ENCODE results near the gene C11orf16. TPM values are rescaled to one million over a fixed set of nuclear protein-coding genes. Genes with fewer than 3 reads are reported as not detected.
A peak's percentile ranks its signal among the peaks of the same experiment; 100 is the strongest.

C11orf16 gene
- total and polyA plus RNA-seq, 2 of the 8 experiments (the other 6 are each of a cell fraction or from before 2014, with no cell fraction given), result 0.08 TPM; not detected in 1

DNA sequence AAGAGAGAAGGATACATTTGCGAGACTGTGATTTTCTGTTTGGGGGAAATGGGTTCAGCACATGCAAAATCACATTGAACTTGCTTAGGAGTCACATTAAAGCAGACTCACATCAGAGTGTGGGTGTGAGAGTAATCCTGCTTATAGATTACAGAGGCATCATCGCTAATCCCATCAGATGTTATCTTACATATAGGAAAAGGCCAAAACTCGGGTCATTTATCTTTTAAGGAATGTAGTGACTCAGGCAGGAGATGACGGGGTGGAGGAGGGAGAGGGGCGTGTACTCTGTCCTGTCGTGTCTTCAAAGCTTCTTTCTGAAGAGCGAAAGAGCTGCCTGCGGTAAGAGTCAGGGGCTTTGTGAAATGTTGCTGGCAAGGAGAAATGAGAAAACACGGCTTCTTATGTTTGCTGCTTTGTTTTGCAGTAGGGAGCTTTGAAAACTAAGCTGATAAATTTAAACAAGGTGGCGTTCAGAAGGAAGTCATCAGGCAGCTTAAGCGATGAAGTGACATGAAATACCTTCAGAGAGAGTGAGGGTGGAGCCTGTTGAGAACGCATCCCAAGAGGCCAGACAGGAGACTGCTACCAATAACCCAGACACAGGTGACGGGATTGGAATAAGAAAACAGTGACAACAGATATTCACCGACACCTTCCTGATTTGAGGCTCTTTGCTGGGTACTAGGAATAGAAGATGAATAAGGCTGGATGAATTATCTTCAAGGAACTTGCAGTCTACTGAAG lies 2.2 kb upstream of the C11orf16 start:
- Histone ChIP-seq H4K91ac (replicated peaks; ENCODE audit: insufficient read length, low read length) (no peak overlapping the region), H2BK120ac (replicated peaks; ENCODE audit: low read depth, low read length) (peak overlapping the region; percentile 64), H3K4ac (replicated peaks; ENCODE audit: insufficient read length, low read depth, low read length) (no peak overlapping the region), H3K14ac (ENCODE audit: insufficient read length) (no peak overlapping the region), H2BK15ac (ENCODE audit: low read length) (peak overlapping the region; percentile 81; the same call in 1 of the 2 replicates), H4K5ac (ENCODE audit: insufficient read length, low read depth, low read length) (no peak overlapping the region), H3K27me3 (replicated peaks in 1 of 4; ENCODE audit: control insufficient read depth in 3 of 4, extremely low read depth in 1 of 4, insufficient read depth in 3 of 4, low read length in 3 of 4) (no peaks in the 10 kb centered on the region), H3K9ac (replicated peaks in 1 of 4; ENCODE audit: extremely low read depth in 1 of 4, low read depth in 3 of 4, low read length in 3 of 4) (no peak overlapping the region; a peak in 1 of 7 replicates), H3K27ac (ENCODE audit: low read depth, low read length) (no peak overlapping the region), H4K20me1 (replicated peaks in 1 of 2; ENCODE audit: control insufficient read depth in 1 of 2, insufficient read depth in 2 of 2, low read length in 2 of 2) (no peaks in the 10 kb centered on the region), H3K79me2 (ENCODE audit: control insufficient read depth in 1 of 2, insufficient read depth in 2 of 2, low read length in 2 of 2) (no peaks in the 10 kb centered on the region), H3K36me3 (ENCODE audit: control insufficient read depth in 2 of 4, insufficient read depth in 4 of 4, low read length in 3 of 4) (no peaks in the 10 kb centered on the region), H3K4me1 (replicated peaks in 1 of 4; ENCODE audit: control insufficient read depth in 3 of 4, insufficient read depth in 4 of 4, low read length in 3 of 4) (peaks cover 0 to 8% (median 1%) of the 10 kb centered on the region in 4 experiments; a peak in 2 of 7 replicates), H3K56ac (replicated peaks; ENCODE audit: insufficient read length, low read depth, low read length) (no peak overlapping the region), H2BK5ac (ENCODE audit: low read depth, low read length) (no peak overlapping the region), H3K79me1 (ENCODE audit: low read depth, low read length) (no peaks in the 10 kb centered on the region), H3K18ac (ENCODE audit: extremely low read depth, low read length) (no peak overlapping the region), H3K9me3 (ENCODE audit: insufficient read depth in 2 of 2, low read depth in 1 of 2, low read length in 1 of 2) (no peaks in the 10 kb centered on the region), H4K8ac (ENCODE audit: extremely low read depth, insufficient read depth, low read length) (no peak overlapping the region), H3K23ac (ENCODE audit: insufficient read length) (no peak overlapping the region), H2BK20ac (ENCODE audit: low read length) (no peak overlapping the region), H3K4me2 (ENCODE audit: insufficient read depth in 1 of 2, low read depth in 2 of 2, low read length in 2 of 2) (no peak overlapping the region), H3K23me2 (ENCODE audit: low read depth, low read length) (no peaks in the 10 kb centered on the region), H3K4me3 (ENCODE audit: extremely low read depth in 1 of 4, insufficient read depth in 2 of 4, low read depth in 3 of 4, low read length in 4 of 4) (no peak overlapping the region), H2BK12ac (ENCODE audit: low read depth, low read length) (no peak overlapping the region), H2AK5ac (ENCODE audit: low read depth, low read length) (no peak overlapping the region), H2AFZ (ENCODE audit: low read length) (no peak overlapping the region)
- FAIRE-seq (no peak), DNase-seq (ENCODE audit: low read depth in 1 of 2, low spot score in 2 of 2) (no peak)
- CTCF ChIA-PET (ENCODE audit: partially characterized antibody), result interaction anchor here (0.6 to 2.3 kb wide), 10 partner anchors 12 to 572 kb away, joined by 3 to 15 read pairs (median 5); no protein-coding TSS in a partner anchor
- POLR2A ChIA-PET (ENCODE audit: partially characterized antibody), result interaction anchor here (1.2 kb wide), 1 partner anchor 30 kb away, joined by 4 read pairs; no protein-coding TSS in a partner anchor
- 82% methylated on average over 14 of the region's 14 CpGs; no CpG with 5 or more reads in 1 of the 2 experiments for WGBS, 2 experiments (ENCODE audit: extremely low coverage in 1 of 2, insufficient coverage in 1 of 2, insufficient read length in 1 of 2, insufficient replicate concordance in 2 of 2, low coverage in 1 of 2, low lambda C conversion rate in 2 of 2, missing lambda C conversion rate in 1 of 2)
- TF ChIP-seq CBX8 (IDR thresholded peaks at IDR 0.05; ENCODE audit: borderline replicate concordance, low read depth, low read length) (no peak), SP1 (IDR thresholded peaks at IDR 0.05; ENCODE audit: low read depth, low read length) (no peak), FOSL1 (IDR thresholded peaks at IDR 0.05; ENCODE audit: insufficient read depth, low read depth, low read length) (no peak), GABPA (IDR thresholded peaks at IDR 0.05; ENCODE audit: borderline replicate concordance, insufficient read depth, low read length) (no peak), EZH2 (IDR thresholded peaks at IDR 0.05; ENCODE audit: low read depth, low read length, severe bottlenecking) (no peak), RNF2 (IDR thresholded peaks at IDR 0.05; ENCODE audit: borderline replicate concordance, low read depth, low read length, missing control alignments, poor library complexity, severe bottlenecking) (no peak), JUND (IDR thresholded peaks at IDR 0.05; ENCODE audit: low read length) (no peak), TCF12 (IDR thresholded peaks at IDR 0.05; ENCODE audit: low read depth, low read length) (no peak), BCL11A (IDR thresholded peaks at IDR 0.05; ENCODE audit: low read depth in 2 of 2, low read length in 2 of 2) (no peak), CBX5 (IDR thresholded peaks at IDR 0.05; ENCODE audit: low read depth, low read length) (no peak), KDM1A (IDR thresholded peaks at IDR 0.05; ENCODE audit: borderline replicate concordance, low read length) (no peak)
- TF ChIP-seq, protein P1, sequence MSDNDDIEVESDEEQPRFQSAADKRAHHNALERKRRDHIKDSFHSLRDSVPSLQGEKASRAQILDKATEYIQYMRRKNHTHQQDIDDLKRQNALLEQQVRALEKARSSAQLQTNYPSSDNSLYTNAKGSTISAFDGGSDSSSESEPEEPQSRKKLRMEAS (IDR thresholded peaks at IDR 0.05), result no peak
